Measurements from ENCODE around the gene RERE.

DNA sequence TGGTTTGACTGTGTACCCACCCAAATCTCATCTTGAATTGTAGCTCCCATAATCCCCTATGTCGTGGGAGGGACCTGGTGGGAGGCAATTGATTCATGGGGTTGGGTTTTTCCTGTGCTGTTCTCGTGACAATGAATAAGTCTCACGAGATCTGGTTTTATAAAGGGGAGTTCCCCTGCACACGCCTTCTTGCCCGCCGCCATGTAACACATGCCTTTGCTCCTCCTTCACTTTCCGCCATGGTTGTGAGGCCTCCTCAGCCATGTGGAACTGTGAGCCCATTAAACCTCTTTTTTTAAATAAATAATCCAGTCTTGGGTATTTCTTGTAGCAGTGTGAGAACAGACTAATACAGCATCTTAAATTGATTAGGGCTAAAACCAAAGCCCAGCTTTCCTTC lies 22.6 kb upstream of the RERE start:
- no peak for TF ChIP-seq POLR2A (IDR thresholded peaks at IDR 0.05)
- no peak for TF ChIP-seq POLR2AphosphoS5 (IDR thresholded peaks at IDR 0.05)
